IMR-90 (cell line): ENCODE results near the gene HOXB7. TPM values are rescaled to one million over a fixed set of nuclear protein-coding genes. Genes with fewer than 3 reads are reported as not detected.

Source experiments
- ATAC-seq: fragments of 200-7000 bp; cut with Tn5 transposase; 2 replicates; pipeline ENCODE4 v1.9.1; 2020; ENCODE audit warnings: low read depth, mild to moderate bottlenecking, moderate library complexity
- BruUV-seq: library from RNA; stranded (reverse); fragments of 400-500 nt; replicated peaks from 2 replicates; lab custom pipeline; 2021; lab: Mats Ljungman, UMichigan
- CTCF ChIA-PET: fragments of 300-600 bp; formaldehyde crosslinking; extraction: SDS; loops from one replicate; lab custom pipeline; 2021; ENCODE audit warnings: antibody characterized with exemption; lab: Yijun Ruan, JAX
- POLR2A ChIA-PET: fragments of 300-600 bp; sonication (Branson Sonifier 250); formaldehyde crosslinking; loops from one replicate; lab custom pipeline; 2022; ENCODE audit warnings: antibody characterized with exemption; ENCODE audit not compliant: unreplicated experiment; lab: Charles Lee
- DNase-seq: peaks from one replicate; pipeline ENCODE4 v3.0.0; 2013
- H2AFZ ChIP-seq: replicated peaks from 2 replicates; pipeline ENCODE3; 2013; ENCODE audit warnings: low read length, mild to moderate bottlenecking; ENCODE audit not compliant: poor library complexity
- H2AK5ac ChIP-seq: 2 replicates; pipeline ENCODE4 v1.6.1; 2013; ENCODE audit warnings: low read depth, low read length, inconsistent platforms
- H2AK9ac ChIP-seq: replicated peaks from 2 replicates; pipeline ENCODE3; 2013; ENCODE audit warnings: mild to moderate bottlenecking, low read depth, low read length, moderate library complexity; ENCODE audit not compliant: poor library complexity
- H2BK120ac ChIP-seq: 2 replicates; pipeline ENCODE4 v1.6.1; 2013; ENCODE audit warnings: low read depth, low read length, inconsistent platforms
- H2BK15ac ChIP-seq: 3 replicates; pipeline ENCODE4 v1.6.1; 2013; ENCODE audit warnings: low read depth, low read length, inconsistent platforms
- H2BK20ac ChIP-seq: 2 replicates; pipeline ENCODE4 v1.6.1; 2013; ENCODE audit warnings: low read depth, mild to moderate bottlenecking, inconsistent platforms, low read length, moderate library complexity
- H2BK5ac ChIP-seq: 2 replicates; pipeline ENCODE4 v1.6.1; 2013; ENCODE audit warnings: mild to moderate bottlenecking, low read depth, low read length, inconsistent platforms; ENCODE audit not compliant: poor library complexity, severe bottlenecking
- H3K14ac ChIP-seq: replicated peaks from 2 replicates; pipeline ENCODE4 v1.6.1; 2013; ENCODE audit warnings: low read depth, low read length, inconsistent platforms
- H3K18ac ChIP-seq: 2 replicates; pipeline ENCODE4 v1.6.1; 2013; ENCODE audit warnings: low read depth, low read length, control low read depth
- H3K23ac ChIP-seq: 2 replicates; pipeline ENCODE4 v1.6.1; 2013; ENCODE audit warnings: low read depth, low read length, inconsistent platforms
- H3K27ac ChIP-seq: 2 replicates; pipeline ENCODE4 v1.5.1; 2013; ENCODE audit warnings: mild to moderate bottlenecking, control low read depth, low read length; ENCODE audit not compliant: insufficient read depth
- H3K27me3 ChIP-seq: 2 replicates; pipeline ENCODE4 v1.6.1; 2013; ENCODE audit warnings: low read length; ENCODE audit not compliant: control insufficient read depth, insufficient read depth
- H3K36me3 ChIP-seq: 2 replicates; pipeline ENCODE4 v1.6.1; 2013; ENCODE audit warnings: low read length, mixed read lengths; ENCODE audit not compliant: control insufficient read depth, insufficient read depth
- H3K4ac ChIP-seq: 2 replicates; pipeline ENCODE4 v1.6.1; 2013; ENCODE audit warnings: low read depth, low read length, inconsistent platforms
- H3K4me1 ChIP-seq: 2 replicates; pipeline ENCODE4 v1.6.1; 2013; ENCODE audit warnings: low read length, mixed read lengths; ENCODE audit not compliant: control insufficient read depth, insufficient read depth
- H3K4me2 ChIP-seq: 2 replicates; pipeline ENCODE4 v1.6.1; 2013; ENCODE audit warnings: low read depth, mild to moderate bottlenecking, control low read depth, low read length, moderate library complexity
- H3K4me3 ChIP-seq: 2 replicates; pipeline ENCODE4 v1.5.1; 2013; ENCODE audit warnings: low read depth, mild to moderate bottlenecking, control low read depth, low read length, moderate library complexity; ENCODE audit not compliant: insufficient read depth
- H3K56ac ChIP-seq: 2 replicates; pipeline ENCODE4 v1.6.1; 2013; ENCODE audit warnings: low read length, inconsistent platforms; ENCODE audit not compliant: insufficient read depth; ENCODE audit errors: extremely low read depth
- H3K79me1 ChIP-seq, 2 experiments: 2 replicates each; pipeline ENCODE4 v1.6.1; 2013; ENCODE audit warnings: low read length in 2 of 2, inconsistent platforms in 1 of 2, low read depth in 1 of 2
- H3K9ac ChIP-seq: 2 replicates; pipeline ENCODE4 v1.6.1; 2013; ENCODE audit warnings: low read depth, low read length, control low read depth
- H3K9me1 ChIP-seq: 2 replicates; pipeline ENCODE4 v1.6.1; 2013; ENCODE audit warnings: low read length, inconsistent platforms; ENCODE audit not compliant: insufficient read depth
- H3K9me3 ChIP-seq: 2 replicates; pipeline ENCODE4 v1.6.1; 2013; ENCODE audit warnings: low read length; ENCODE audit not compliant: control insufficient read depth, insufficient read depth
- H4K20me1 ChIP-seq: 2 replicates; pipeline ENCODE4 v1.6.1; 2013; ENCODE audit warnings: low read length, inconsistent platforms; ENCODE audit not compliant: insufficient read depth
- H4K5ac ChIP-seq: 2 replicates; pipeline ENCODE4 v1.6.1; 2013; ENCODE audit warnings: mild to moderate bottlenecking, low read depth, low read length, control low read depth
- H4K8ac ChIP-seq, 2 experiments: 2 replicates each; pipeline ENCODE4 v1.6.1; 2013; ENCODE audit warnings: low read depth in 2 of 2, low read length in 2 of 2, control low read depth in 1 of 2, inconsistent platforms in 1 of 2
- H4K91ac ChIP-seq: 2 replicates; pipeline ENCODE4 v1.6.1; 2013; ENCODE audit warnings: low read depth, low read length, inconsistent platforms; ENCODE audit not compliant: insufficient read depth
- BHLHE40 ChIP-seq: fragments of 150-350 bp; IDR thresholded peaks from 2 replicates; pipeline ENCODE4 v1.6.1; 2016; ENCODE audit warnings: mild to moderate bottlenecking, low read depth, low read length
- CHD1 ChIP-seq: IDR thresholded peaks from 2 replicates; pipeline ENCODE4 v1.6.1; 2012; ENCODE audit warnings: low read depth, low read length, improper control_type of control experiment
- ELK1 ChIP-seq: fragments of 150-350 bp; IDR thresholded peaks from 2 replicates; pipeline ENCODE4 v1.6.1; 2016; ENCODE audit warnings: low read depth, mild to moderate bottlenecking, low read length, moderate library complexity, borderline replicate concordance
- MAFK ChIP-seq: IDR thresholded peaks from 2 replicates; pipeline ENCODE4 v1.6.1; 2012; ENCODE audit warnings: low read depth, low read length, improper control_type of control experiment
- MAZ ChIP-seq: IDR thresholded peaks from 2 replicates; pipeline ENCODE4 v1.6.1; 2012; ENCODE audit warnings: low read depth, mild to moderate bottlenecking, low read length, improper control_type of control experiment, moderate library complexity, borderline replicate concordance
- MXI1 ChIP-seq: IDR thresholded peaks from 2 replicates; pipeline ENCODE4 v1.6.1; 2012; ENCODE audit warnings: low read depth, mild to moderate bottlenecking, low read length, moderate library complexity, borderline replicate concordance
- NFE2L2 ChIP-seq: fragments of 150-350 bp; IDR thresholded peaks from 2 replicates; pipeline ENCODE4 v1.6.1; 2016; ENCODE audit warnings: low read depth, mild to moderate bottlenecking, low read length
- POLR2A ChIP-seq: IDR thresholded peaks from 2 replicates; pipeline ENCODE4 v1.6.1; 2012; ENCODE audit warnings: mild to moderate bottlenecking, low read depth, low read length
- RAD21 ChIP-seq: IDR thresholded peaks from 2 replicates; pipeline ENCODE4 v1.6.1; 2012; ENCODE audit warnings: low read length, improper control_type of control experiment
- RFX5 ChIP-seq: IDR thresholded peaks from 2 replicates; pipeline ENCODE4 v1.8.0; 2012; ENCODE audit warnings: low read depth, mild to moderate bottlenecking, low read length, moderate library complexity
- SMC3 ChIP-seq: fragments of 150-350 bp; IDR thresholded peaks from 2 replicates; pipeline ENCODE4 v1.6.1; 2016; ENCODE audit warnings: low read depth, mild to moderate bottlenecking, antibody characterized with exemption, low read length, moderate library complexity
- USF2 ChIP-seq: fragments of 150-350 bp; IDR thresholded peaks from 2 replicates; pipeline ENCODE4 v1.6.1; 2017; ENCODE audit warnings: mild to moderate bottlenecking, antibody characterized with exemption, low read length, low read depth
- WGBS, 2 experiments: methylation state at CpG; one replicate each; pipeline versions ENCODE4 v1.1.5 to v1.1.7; 2013; ENCODE audit warnings: missing lambda C conversion rate in 2 of 2; ENCODE audit not compliant: insufficient read length in 1 of 2; ENCODE audit errors: extremely low coverage in 2 of 2; 5-methylcytosine and 5-hydroxymethylcytosine counted together
- dilution Hi-C: fragments of 300-500 bp; cut with HindIII; formaldehyde crosslinking; loops from one replicate; pipeline ENCODE4 v1.14.3; 2018; ENCODE audit warnings: low sequenced_read_pairs; ENCODE audit not compliant: unreplicated experiment
- in situ Hi-C: fragments of 300-500 bp; cut with MboI; formaldehyde crosslinking; loops from 3 replicates; pipeline ENCODE4 v1.14.3; 2019; ENCODE audit warnings: low sequenced_read_pairs, inconsistent platforms, mixed read lengths
- intact Hi-C: fragments of 100-400 bp; cut with micrococcal nuclease; formaldehyde crosslinking; loops from 2 replicates; pipeline ENCODE4 v1.10.0; 2022
- polyA plus RNA-seq, 3 experiments: library from polyadenylated mRNA; depleted of rRNA; stranded (reverse); fragments of >200 nt; gene quantifications; 2 replicates each; pipeline ENCODE4 v1.2.3, GENCODE V29; 2012; ENCODE audit warnings: low replicate concordance in 1 of 3
- total RNA-seq: library from RNA; depleted of rRNA; stranded (reverse); fragments of >200 nt; gene quantifications from 2 replicates; pipeline ENCODE4 v1.2.3, GENCODE V29; 2012

HOXB7 gene
- total and polyA plus RNA-seq, 2 of the 4 experiments (the other 2 are of a cell fraction), result 1.8 to 6.7 TPM

GRCh38 chr17:48597778-48598631 is 12.8 kb downstream of the HOXB7 start (continued):
- TF ChIP-seq MAZ (no peak), MXI1 (peak; percentile 13; the same call in 1 of the 2 replicates), SMC3 (no peak)

GRCh38 chr17:48597528-48597777 is 13.4 kb downstream of the HOXB7 start:
- H3K4me3 ChIP-seq, result peak overlapping the region; percentile 78
- H4K5ac ChIP-seq, result peak overlapping the region; percentile 11
- POLR2A ChIA-PET, result interaction anchor here (0.7 kb wide), 1 partner anchor 17 kb away, joined by 4 read pairs; no protein-coding TSS in a partner anchor
- H3K23ac ChIP-seq, result peak overlapping the region; percentile 98
- in situ Hi-C loops, result loop anchor here (5.0 to 10.0 kb wide), 2 partner anchors 260 to 573 kb away; no protein-coding TSS in a partner anchor
- peak overlapping the region in 1 of 2 experiments; percentile 88; a peak in 3 of 4 replicates for H4K8ac ChIP-seq
- H3K36me3 ChIP-seq, result peaks cover 9% of the 10 kb centered on the region; the same call in 1 of the 2 replicates
- H3K27me3 ChIP-seq, result no peaks in the 10 kb centered on the region
- ATAC-seq (no peak), DNase-seq (no peak)
- H3K4ac ChIP-seq, result peak overlapping the region; percentile 98
- peaks cover 12% of the 10 kb centered on the region for H3K4me1 ChIP-seq
- peaks cover 11% of the 10 kb centered on the region for H4K20me1 ChIP-seq
- H2BK5ac ChIP-seq, result peak overlapping the region; percentile 95
- no TSS peak for BruUV-seq
- H2BK20ac ChIP-seq, result no peak overlapping the region
- peak overlapping the region; percentile 96 for H2AK9ac ChIP-seq
- no peak overlapping the region for H2BK15ac ChIP-seq
- H4K91ac ChIP-seq, result peak overlapping the region; percentile 92
- H3K79me1 ChIP-seq, result peaks cover 24 to 36% of the 10 kb centered on the region in 2 experiments; a peak in 3 of 4 replicates
- TF ChIP-seq MXI1 (no peak), MAFK (no peak), USF2 (no peak), MAZ (no peak), BHLHE40 (no peak), CHD1 (no peak), POLR2A (no peak), ELK1 (no peak), NFE2L2 (no peak), RFX5 (no peak), RAD21 (no peak)
- 0 out of 2 replicates have a peak overlapping the region, but pooled peaks have one; percentile 96 for H2AK5ac ChIP-seq
- H3K9me1 ChIP-seq, result 0 out of 2 replicates have a peak, but pooled peaks cover 3% of the 10 kb centered on the region
- H2AFZ ChIP-seq, result peak overlapping the region; percentile 71
- CTCF ChIA-PET, result interaction anchor here (1.7 kb wide), 1 partner anchor 246 kb away, joined by 5 read pairs; no protein-coding TSS in a partner anchor
- H3K9me3 ChIP-seq, result no peaks in the 10 kb centered on the region
- 0 out of 2 replicates have a peak overlapping the region, but pooled peaks have one; percentile 7 for H2BK120ac ChIP-seq
- 1% methylated on average over 12 of the region's 16 CpGs; no CpG with 5 or more reads in 1 of the 2 experiments for WGBS, 2 experiments
- peak overlapping the region; percentile 97 for H3K14ac ChIP-seq
- H3K9ac ChIP-seq, result peak overlapping the region; percentile 99
- intact Hi-C loops, result no loop called here
- peak overlapping the region; percentile 65 for H3K18ac ChIP-seq
- peak overlapping the region; percentile 95 for H3K4me2 ChIP-seq
- dilution Hi-C loops, result no loop called here
- peak overlapping the region; percentile 53; the same call in 1 of the 2 replicates for H3K56ac ChIP-seq
- peak overlapping the region; percentile 99 for H3K27ac ChIP-seq
